ENCODE data around the gene IL23R.

Gene IL23R

GRCh38 chr1:67126974-67127373 lies 39.3 kb upstream of the IL23R start:
- no peaks in the 10 kb centered on the region for H3K79me2 ChIP-seq (ENCODE audit: insufficient read depth, low read length)
- no peaks in the 10 kb centered on the region for H3K27me3 ChIP-seq (ENCODE audit: insufficient read depth, low read length)
- H3K4me1 ChIP-seq (ENCODE audit: insufficient read depth, low read length, severe bottlenecking): no peaks in the 10 kb centered on the region
- H3K4me3 ChIP-seq (ENCODE audit: low read depth, low read length, poor library complexity, severe bottlenecking): no peak overlapping the region
- H3K9me2 ChIP-seq (ENCODE audit: low read depth, low read length): no peaks in the 10 kb centered on the region
- no peak overlapping the region for H3K27ac ChIP-seq (ENCODE audit: low read depth, low read length, poor library complexity, severe bottlenecking)
- no peak overlapping the region for H3K4me2 ChIP-seq (ENCODE audit: low read length)
- H3K36me3 ChIP-seq (ENCODE audit: insufficient read depth, low read length): no peaks in the 10 kb centered on the region
- TF ChIP-seq CTCF (IDR thresholded peaks at IDR 0.05; ENCODE audit: low read length) (no peak), EZH2 (IDR thresholded peaks at IDR 0.05; ENCODE audit: borderline replicate concordance, low read length) (no peak)
- H3K9ac ChIP-seq (ENCODE audit: low read length): no peak overlapping the region
- H3F3A ChIP-seq (ENCODE audit: insufficient read depth, low read length): no peaks in the 10 kb centered on the region
- no peaks in the 10 kb centered on the region for H4K20me1 ChIP-seq (ENCODE audit: insufficient read depth, low read length)
- no peak overlapping the region for H2AFZ ChIP-seq (ENCODE audit: low read length)
- no peaks in the 10 kb centered on the region for H3K9me3 ChIP-seq (ENCODE audit: low read length)

GRCh38 chr1:67130673-67131072 lies 35.6 kb upstream of the IL23R start:
- Histone ChIP-seq H3K9ac (ENCODE audit: low read length) (no peak overlapping the region), H4K20me1 (ENCODE audit: insufficient read depth, low read length) (no peaks in the 10 kb centered on the region), H2AFZ (ENCODE audit: low read length) (no peak overlapping the region), H3K9me2 (ENCODE audit: low read depth, low read length) (no peaks in the 10 kb centered on the region), H3F3A (ENCODE audit: insufficient read depth, low read length) (no peaks in the 10 kb centered on the region), H3K4me1 (ENCODE audit: insufficient read depth, low read length, severe bottlenecking) (no peaks in the 10 kb centered on the region), H3K27ac (ENCODE audit: low read depth, low read length, poor library complexity, severe bottlenecking) (no peak overlapping the region), H3K79me2 (ENCODE audit: insufficient read depth, low read length) (no peaks in the 10 kb centered on the region), H3K9me3 (ENCODE audit: low read length) (no peaks in the 10 kb centered on the region), H3K36me3 (ENCODE audit: insufficient read depth, low read length) (no peaks in the 10 kb centered on the region), H3K4me2 (ENCODE audit: low read length) (no peak overlapping the region), H3K4me3 (ENCODE audit: low read depth, low read length, poor library complexity, severe bottlenecking) (no peak overlapping the region), H3K27me3 (ENCODE audit: insufficient read depth, low read length) (no peaks in the 10 kb centered on the region)
- TF ChIP-seq EZH2 (IDR thresholded peaks at IDR 0.05; ENCODE audit: borderline replicate concordance, low read length) (no peak), CTCF (IDR thresholded peaks at IDR 0.05; ENCODE audit: low read length) (no peak)

- Histone ChIP-seq H3K4me3 (ENCODE audit: low read depth, low read length, poor library complexity, severe bottlenecking) (no peak overlapping the region), H3K4me2 (ENCODE audit: low read length) (no peak overlapping the region), H3K4me1 (ENCODE audit: insufficient read depth, low read length, severe bottlenecking) (no peaks in the 10 kb centered on the region), H3K36me3 (ENCODE audit: insufficient read depth, low read length) (no peaks in the 10 kb centered on the region), H3F3A (ENCODE audit: insufficient read depth, low read length) (no peaks in the 10 kb centered on the region), H3K27me3 (ENCODE audit: insufficient read depth, low read length) (no peaks in the 10 kb centered on the region), H3K9me2 (ENCODE audit: low read depth, low read length) (no peaks in the 10 kb centered on the region), H3K9me3 (ENCODE audit: low read length) (no peaks in the 10 kb centered on the region), H2AFZ (ENCODE audit: low read length) (no peak overlapping the region), H3K9ac (ENCODE audit: low read length) (no peak overlapping the region), H4K20me1 (ENCODE audit: insufficient read depth, low read length) (no peaks in the 10 kb centered on the region), H3K27ac (ENCODE audit: low read depth, low read length, poor library complexity, severe bottlenecking) (no peak overlapping the region), H3K79me2 (ENCODE audit: insufficient read depth, low read length) (no peaks in the 10 kb centered on the region)
- TF ChIP-seq EZH2 (IDR thresholded peaks at IDR 0.05; ENCODE audit: borderline replicate concordance, low read length) (no peak), CTCF (IDR thresholded peaks at IDR 0.05; ENCODE audit: low read length) (no peak)
These were observed 33.1 kb upstream of the IL23R start for GRCh38 chr1:67133177-67133576.
